Stimulated activated naive CD4-positive, alpha-beta T cell treated with Interleukin-2 at 50 U/mL for 16 hours (primary cell): ENCODE data around the gene JADE2.
"Not testable (repeated sequence)": the region's sequence is repeated elsewhere in the genome, so short reads cannot be mapped to it uniquely, and the experiment has no call there.

Experiments
- DNase-seq: peaks from one replicate; lab custom pipeline; 2025; lab: John Stamatoyannopoulos, UW

The JADE2 gene

DNA sequence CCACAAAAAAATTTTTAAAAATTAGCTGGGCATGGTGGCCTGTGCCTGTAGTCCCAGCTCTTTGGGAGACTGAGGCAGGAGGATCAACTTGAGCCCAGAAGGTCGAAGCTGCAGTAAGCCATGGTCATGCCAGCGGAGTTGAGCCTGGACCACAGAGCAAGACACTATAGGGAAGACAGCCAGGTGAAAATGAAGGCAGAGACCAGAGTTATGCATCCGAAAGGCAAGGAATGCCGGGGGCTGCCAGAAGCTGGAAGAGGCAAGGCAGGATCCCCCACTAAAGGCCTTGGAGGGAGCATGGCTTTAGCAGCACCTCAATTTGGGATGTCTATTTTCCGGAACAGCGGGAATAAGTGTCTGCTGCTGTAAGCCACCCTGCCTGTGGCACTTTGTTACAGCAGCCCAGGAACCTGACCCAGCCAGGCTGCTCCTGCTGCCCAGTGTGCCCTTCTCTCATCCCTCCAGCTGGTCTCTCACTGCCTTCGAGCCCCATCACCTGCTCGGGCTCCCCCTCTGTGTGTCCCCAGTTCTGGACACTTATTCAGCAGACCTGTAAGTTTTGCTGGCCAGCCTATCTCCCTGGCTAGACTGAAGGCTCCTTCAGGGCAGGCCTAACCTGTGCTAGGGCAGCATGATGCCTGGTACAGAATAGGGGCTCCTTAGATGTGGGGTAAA, 16.8 kb upstream of the JADE2 start:
- DNase-seq = no peak

GRCh38 chr5:134509308-134510040, 16.0 kb upstream of the JADE2 start:
- DNase-seq = no peak

DNA sequence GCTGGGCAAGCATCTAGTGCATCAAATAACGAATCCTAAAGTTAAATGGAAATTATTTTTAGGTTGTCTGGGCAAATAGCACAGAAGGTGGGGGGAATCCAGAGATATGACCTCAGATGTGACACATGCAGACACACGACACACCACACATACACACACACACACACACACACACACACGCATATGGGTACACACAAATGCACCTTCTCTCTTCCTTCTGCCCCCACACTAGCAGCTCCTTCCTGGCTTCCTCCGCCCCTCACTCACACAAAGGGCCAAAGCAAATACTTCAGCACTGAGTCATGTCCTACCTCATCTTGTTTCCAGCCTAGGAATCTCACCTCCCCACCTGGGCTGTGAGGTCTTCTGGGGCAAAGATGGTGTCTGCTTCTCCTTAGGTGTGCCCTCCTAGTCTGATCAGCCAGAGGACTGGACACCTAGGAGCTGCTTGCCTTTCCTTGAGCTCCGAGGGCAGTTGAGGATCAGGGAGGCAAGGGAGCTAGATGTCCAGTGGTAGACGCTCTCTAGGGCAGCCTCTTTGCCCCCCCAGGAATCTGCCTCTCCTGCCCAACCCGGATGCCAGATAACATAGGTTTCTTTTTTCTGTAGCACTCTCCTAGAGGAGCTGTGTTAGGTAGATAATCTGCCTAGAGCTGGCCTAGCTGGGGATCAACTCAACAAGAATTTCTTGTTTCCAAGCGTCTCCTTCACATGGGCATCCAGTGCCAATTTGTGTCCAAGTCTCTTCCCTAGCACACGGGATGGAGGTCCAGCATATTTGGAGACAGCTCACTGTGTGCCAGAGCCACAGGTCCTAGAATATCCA, 14.3 kb upstream of the JADE2 start:
- DNase-seq = peak; percentile 71

DNA sequence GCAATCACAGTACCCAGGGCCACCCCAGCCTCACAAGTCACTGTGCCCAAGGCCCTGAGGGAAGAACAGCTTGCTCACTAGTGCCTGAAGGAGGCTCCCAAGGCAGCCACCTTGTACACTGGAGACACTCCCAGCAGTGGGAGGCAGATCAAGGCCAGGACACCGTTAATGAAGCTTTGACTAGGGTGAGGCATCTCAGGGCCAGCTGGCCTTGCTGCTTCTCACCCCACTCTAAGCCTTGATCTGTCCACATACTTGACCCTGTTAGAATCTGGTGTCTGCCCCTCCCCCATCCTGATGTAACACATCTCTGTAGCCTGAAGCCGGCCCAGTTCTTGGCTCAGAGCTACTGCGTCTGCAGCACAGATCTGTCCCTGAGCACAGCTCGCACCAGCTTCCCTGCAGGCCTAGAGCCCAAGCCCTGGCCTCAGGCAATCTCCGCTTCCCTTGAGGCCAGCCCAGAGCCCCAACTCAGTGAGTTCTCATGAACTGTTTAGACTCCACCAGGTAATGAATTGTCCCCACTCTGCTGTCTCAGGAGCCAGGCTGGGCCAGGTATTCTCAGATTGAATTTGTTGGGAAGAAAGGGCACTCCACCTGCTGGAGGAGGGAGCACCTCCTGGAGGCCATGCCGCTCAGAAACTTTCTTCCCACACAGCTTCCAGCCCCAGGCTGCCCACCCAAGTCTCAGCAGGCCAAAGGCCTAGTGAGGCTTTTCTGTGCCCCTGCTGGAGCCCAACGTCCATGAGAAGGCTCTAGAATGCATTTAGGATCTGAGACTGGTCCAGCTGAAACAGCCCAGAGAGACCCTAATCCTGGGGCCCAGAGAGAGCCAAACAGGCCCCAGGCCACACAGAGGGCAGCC, 13.4 kb upstream of the JADE2 start:
- no peak for DNase-seq

- DNase-seq = no peak
Observed at GRCh38 chr5:134512661-134512999, 12.8 kb upstream of the JADE2 start.

- DNase-seq = no peak
Observed at GRCh38 chr5:134515801-134516200, 9.7 kb upstream of the JADE2 start.

DNA sequence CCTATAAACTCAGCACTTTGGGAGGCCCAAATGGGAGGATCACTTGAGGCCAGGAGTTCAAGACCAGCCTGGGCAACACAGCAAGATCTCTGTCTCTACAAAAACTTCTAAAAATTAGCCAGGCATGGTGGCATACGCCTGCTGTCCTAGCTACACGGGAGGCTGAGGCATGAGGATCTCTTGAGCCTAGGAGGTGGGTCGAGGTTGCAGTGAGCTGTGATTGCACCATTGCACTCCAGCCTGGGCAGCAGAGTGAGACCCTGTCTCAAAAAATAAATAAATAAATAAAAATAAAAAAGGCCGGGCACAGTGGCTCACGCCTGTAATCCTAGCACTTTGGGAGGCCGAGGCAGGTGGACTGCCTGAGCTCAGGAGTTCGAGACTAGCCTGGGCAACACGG, 8.5 kb upstream of the JADE2 start:
- not testable (repeated sequence) for DNase-seq

DNA sequence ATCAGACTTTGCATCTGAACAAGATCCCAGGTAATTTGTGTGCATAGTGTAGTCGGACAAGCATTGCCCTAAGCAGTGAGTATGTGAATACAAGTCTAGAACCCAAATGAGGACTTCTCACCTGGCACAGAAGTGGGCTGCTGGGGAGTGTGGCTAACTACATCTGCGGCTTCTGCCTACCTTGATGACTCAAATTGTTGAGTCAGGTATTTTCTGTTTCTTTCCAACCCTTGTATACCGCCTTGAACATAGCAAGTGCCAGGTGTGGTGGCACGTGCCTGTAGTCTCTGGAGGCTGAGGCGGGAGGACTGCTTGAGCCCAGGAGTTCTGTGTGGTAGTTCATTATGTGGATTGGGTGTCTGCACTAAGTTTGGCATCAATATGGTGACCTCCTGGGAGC, 7.9 kb upstream of the JADE2 start:
- no peak for DNase-seq

DNA sequence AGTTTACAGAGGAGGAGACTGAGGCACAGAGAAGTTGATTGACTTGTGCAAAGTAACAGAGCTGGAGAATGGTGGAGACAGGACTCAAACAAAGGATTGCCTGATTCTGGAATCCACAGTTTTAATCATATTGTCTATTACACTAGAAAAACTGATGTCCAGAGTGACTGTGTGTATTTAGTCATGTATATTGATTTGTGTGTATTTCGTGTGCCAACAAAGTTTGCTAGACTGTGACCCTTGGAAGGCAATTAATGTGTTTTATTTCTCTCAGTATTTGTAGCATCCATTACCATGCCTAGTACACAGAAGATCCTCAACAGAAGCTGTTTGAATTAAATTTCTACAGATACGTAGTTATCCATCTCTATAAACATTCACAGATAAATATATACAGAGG, 5.5 kb upstream of the JADE2 start:
- DNase-seq = no peak

DNA sequence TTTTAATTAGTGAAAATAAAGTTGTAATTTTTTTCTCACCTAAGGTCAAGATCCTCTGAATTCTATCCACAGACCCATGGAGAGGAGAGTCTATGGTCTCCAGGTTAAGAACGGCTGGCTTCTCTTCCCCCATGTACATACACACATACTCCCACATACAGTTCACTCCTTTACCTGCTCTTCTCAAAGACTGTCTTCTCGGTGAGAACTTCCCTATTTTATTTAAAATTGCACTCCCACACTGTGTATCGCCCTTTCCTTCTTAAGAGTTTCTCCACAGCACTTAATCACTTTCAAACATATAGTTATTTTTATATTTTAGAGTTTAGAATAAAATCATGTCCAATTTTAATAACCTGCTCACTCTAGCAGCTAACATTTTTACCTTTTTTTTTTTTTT, 3.6 kb upstream of the JADE2 start:
- no peak for DNase-seq

DNA sequence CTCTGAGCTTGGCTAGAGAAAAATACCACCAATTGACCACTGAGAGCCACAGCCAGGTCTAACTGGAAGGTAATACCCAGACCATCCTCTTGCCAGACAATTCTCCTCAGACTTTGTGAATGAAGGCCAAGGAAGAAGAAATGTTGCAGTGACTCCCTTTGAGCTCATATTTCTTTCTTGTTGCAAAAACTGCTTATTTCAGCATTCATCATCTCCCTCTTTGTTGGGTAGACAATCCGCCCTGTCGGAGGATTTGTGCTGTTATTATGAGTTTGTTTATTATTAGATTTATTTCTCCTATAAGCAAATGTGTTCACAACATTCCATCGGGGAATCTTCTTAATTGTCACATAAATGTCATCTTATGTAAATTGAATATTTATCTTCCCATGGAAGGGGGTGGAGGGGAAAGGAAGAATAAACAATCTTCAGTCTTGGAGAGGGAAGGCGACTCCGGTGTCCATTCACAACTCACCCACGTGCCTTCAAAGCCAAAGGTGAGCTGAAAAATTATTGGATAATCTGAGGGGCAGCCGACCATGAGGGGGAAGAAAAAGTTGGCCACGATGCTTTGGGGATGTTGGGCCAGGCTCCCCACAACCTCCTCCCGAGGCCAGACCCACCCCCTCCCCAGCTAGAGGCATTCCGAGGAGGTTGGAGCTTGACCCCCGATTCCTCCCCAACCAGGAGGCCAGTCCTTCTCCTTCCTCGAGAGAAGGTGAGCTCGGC, 1.8 kb upstream of the JADE2 start:
- no peak for DNase-seq

DNA sequence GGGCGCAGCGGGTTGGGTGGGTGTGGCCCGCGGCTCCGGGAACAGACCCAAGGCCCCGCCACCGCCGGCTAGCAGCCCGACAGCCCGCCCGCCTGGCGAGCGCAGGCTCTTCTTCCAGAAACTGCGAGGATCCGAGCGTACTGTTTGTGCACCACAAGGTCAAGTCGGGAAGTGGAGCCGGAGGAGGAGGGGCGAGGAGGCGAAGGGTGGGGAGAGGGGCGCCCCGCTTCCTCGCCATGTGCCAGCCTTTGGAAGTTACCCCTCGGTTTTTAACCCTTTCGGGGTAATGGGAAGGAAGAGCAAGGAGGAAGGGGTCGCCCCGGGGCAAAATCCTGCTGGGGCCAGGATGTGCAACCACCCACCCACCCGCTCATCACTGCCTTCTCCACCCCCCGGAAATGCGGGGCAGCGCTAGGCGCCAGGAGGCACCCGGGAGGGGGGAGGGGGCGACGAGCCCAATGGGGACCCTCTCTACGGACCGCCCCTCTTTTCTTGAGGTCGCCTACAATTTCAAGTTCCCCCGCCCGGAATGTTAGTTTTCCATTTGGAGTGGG, 1.1 kb upstream of the JADE2 start:
- peak; percentile 58 for DNase-seq

DNA sequence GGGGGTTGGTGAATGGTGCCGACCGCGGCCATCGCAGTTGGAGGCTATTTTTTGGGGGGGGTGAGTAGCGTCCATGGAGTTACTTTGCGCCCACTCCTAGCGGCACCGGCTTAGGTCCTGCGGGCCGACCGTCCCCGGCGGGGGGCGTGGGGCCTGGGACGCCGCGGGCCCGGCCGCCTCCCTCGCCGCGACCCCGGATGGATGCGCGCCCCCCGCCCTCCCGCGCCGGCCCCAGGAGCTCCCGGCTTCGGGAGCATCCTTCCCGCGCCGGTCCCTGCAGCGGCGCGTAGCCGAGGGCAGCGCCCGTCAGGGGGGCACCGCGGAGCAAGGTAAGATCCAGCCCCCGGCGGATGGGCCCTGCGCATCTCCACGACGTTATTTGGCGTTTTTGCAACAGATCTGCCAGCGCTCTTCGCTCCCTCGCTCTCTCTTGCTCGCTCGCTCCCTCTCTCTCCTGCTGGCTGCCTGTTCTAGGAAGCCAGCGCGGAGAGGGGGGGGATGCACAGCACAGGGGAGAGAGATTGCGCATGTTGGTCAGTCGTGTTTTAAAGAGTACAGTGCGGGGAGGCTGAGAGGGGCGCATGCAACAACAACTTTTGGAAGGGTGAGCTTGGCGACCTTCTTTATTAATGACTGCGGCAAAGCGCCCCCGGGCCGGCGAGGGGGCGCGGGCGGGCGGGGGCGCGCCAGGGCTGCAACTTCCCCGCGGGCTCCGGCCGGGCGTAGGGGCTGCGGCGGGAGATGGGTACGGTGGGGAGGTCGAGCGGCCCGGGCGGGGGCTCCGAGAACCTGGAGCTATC, 413 bp downstream of the JADE2 start:
- peak; percentile 46 for DNase-seq

DNA sequence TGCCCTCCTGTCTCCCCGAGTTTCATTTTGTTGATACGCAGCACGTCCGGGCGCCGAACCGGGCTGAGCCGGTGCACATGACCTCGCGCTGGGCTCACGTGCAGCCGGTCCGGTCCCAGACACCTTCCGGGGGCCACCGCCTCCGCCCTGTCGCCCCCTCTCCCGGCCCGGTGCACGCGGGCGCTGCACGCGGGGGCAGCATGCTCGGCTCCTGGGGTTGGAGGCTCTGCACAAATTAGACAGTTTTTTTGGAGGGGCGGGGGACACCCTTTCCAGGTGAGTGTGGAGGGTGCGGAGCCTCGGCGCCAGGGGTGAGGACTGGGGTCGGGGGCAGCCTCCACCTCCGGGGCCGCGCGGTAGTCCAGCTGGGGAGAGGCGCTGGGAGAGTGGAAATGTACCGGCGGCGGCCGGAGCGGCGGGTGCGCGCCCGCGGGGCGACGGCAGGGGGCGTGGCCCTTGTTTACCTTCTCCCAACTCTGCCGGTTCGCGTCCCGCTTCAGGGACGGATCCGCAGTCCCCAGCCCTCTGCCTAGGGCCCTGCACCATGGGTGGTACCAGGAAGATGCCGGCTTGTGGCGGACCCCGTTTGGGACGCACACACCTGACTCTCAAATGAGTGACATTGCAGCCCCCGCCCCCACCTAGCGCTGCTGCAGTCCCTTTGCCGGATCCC, 1.1 kb downstream of the JADE2 start:
- peak; percentile 77 for DNase-seq

- DNase-seq = peak; percentile 66
Observed at GRCh38 chr5:134527156-134527960, 1.9 kb downstream of the JADE2 start.

DNA sequence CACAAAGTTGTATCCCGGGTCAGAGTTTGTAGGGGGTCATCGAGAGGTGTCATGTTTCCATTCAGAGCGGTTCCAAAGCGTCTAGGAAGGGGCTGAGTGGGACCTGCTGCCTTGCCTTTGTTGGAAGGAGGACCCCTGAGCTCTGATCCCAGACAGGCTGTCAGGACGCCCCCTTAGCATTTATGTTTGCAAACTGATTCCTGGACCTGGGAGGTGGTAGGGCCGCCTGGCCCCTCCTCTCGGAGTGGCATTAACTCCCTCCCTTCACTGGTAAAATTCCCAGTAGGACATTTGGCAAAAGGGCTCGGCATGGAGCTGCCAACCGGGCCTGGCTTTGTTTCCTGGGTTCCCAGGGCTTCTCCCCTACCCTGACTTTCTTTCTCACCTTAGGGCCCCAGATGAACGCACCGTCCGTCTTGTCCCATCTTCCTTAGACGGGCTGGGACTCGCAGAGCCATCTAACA, 2.5 kb downstream of the JADE2 start:
- DNase-seq = no peak

GRCh38 chr5:134528556-134528955, 3.1 kb downstream of the JADE2 start:
- no peak for DNase-seq

DNA sequence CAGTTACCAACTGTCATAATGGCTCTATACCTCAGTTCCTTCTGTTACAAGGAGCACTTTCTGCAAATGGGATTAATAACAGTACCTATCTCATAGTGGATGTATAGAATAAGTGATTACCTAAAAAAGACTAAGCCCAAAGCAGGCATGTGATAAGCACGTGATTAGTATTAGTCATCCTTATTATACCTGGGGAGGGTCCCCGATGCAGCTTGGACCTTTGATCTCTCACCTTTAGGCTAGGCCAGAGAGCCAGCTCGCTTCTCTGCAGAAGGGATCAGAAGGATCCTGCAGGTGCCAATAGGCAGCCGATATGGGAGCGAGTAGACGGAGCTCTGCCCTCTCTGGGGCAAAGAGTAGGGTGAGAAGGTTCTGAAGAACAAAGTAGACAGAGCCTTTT, 4.0 kb downstream of the JADE2 start:
- no peak for DNase-seq
